Measurements from ENCODE around the gene PSMD4.
"Not testable (repeated sequence)": the region's sequence is repeated elsewhere in the genome, so short reads cannot be mapped to it uniquely, and the experiment has no call there.

Gene PSMD4

GRCh38 chr1:151267760-151268159 lies 13.2 kb downstream of the PSMD4 start:
- Histone ChIP-seq H3K9ac (ENCODE audit: low read depth, low read length, poor library complexity) (no peak overlapping the region), H3K4me2 (ENCODE audit: insufficient read depth, low read length, poor library complexity, severe bottlenecking) (no peak overlapping the region), H2BK5ac (ENCODE audit: low read length) (no peak overlapping the region), H3K79me1 (ENCODE audit: low read depth, low read length) (no peaks in the 10 kb centered on the region), H2BK12ac (ENCODE audit: low read length) (no peak overlapping the region), H3K27ac (replicated peaks; ENCODE audit: low read length) (no peak overlapping the region), H3K27me3 (ENCODE audit: control insufficient read depth in 3 of 3, insufficient read depth in 3 of 3, low read depth in 1 of 3, low read length in 3 of 3) (no peaks in the 10 kb centered on the region), H2BK15ac (ENCODE audit: low read length) (no peak overlapping the region), H2BK120ac (ENCODE audit: low read depth, low read length) (no peak overlapping the region), H4K91ac (ENCODE audit: low read depth, low read length, poor library complexity) (no peak overlapping the region), H3K4me3 (ENCODE audit: low read length in 2 of 2) (peak overlapping the region in 1 of 2 donors; percentile 30), H3K9me3 (replicated peaks in 1 of 2; ENCODE audit: control insufficient read depth in 2 of 2, insufficient read depth in 1 of 2, low read depth in 1 of 2, low read length in 2 of 2) (no peaks in the 10 kb centered on the region), H3K23ac (ENCODE audit: low read depth, low read length, poor library complexity) (no peak overlapping the region), H3K4me1 (ENCODE audit: control insufficient read depth in 2 of 2, insufficient read depth in 1 of 2, low read depth in 1 of 2, low read length in 2 of 2) (no peaks in the 10 kb centered on the region), H2AFZ (ENCODE audit: low read length) (no peak overlapping the region), H3K14ac (ENCODE audit: low read length) (no peak overlapping the region), H2AK5ac (ENCODE audit: low read depth, low read length) (no peak overlapping the region), H4K8ac (ENCODE audit: low read depth, low read length) (no peak overlapping the region), H3K36me3 (replicated peaks in 1 of 2; ENCODE audit: control insufficient read depth in 2 of 2, insufficient read depth in 2 of 2, low read length in 2 of 2) (peaks cover 28 to 72% of the 10 kb centered on the region in 2 donors), H3K4ac (ENCODE audit: low read length) (no peak overlapping the region), H3K18ac (ENCODE audit: low read length) (no peak overlapping the region)
- DNase-seq (ENCODE audit: low spot score), result no peak
- no CpG with 5 or more reads among the region's 4 CpGs for WGBS, 2 donors (ENCODE audit: extremely low coverage in 2 of 2, insufficient read length in 2 of 2, insufficient replicate concordance in 1 of 2)

DNA sequence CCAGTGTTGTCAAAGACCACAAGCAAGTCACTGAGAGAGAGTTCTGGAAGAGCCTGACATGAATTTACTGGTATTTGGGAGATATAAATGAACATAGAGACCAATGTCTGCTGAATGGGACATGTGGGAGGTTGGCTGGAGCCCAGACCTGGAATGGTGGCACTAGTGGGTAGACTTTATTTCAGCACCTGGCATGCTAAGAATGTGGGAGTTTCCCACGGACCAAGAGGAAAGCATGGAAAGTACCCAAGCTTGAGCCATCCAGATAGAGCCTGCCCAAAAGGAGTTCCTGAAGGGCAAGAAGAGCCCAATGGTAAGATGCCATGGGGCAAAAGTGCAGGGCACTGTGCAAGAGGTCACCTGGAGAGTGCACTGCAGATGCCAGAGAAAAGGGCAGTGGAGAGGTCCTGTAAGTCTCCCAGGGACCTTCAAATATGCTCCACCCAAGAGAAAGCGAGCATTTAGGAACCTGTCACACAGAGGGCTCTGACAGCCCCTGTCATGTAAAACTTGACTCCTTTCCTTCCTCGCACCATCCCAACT lies 19.5 kb downstream of the PSMD4 start:
- WGBS, 2 donors (ENCODE audit: extremely low coverage in 2 of 2, insufficient read length in 2 of 2, insufficient replicate concordance in 1 of 2), result no CpG with 5 or more reads among the region's 3 CpGs
- H4K91ac ChIP-seq (ENCODE audit: low read depth, low read length, poor library complexity), result no peak overlapping the region
- H3K4ac ChIP-seq (ENCODE audit: low read length), result no peak overlapping the region
- no peak overlapping the region for H2BK120ac ChIP-seq (ENCODE audit: low read depth, low read length)
- H2BK15ac ChIP-seq (ENCODE audit: low read length), result no peak overlapping the region
- H3K4me1 ChIP-seq (ENCODE audit: control insufficient read depth in 2 of 2, insufficient read depth in 1 of 2, low read depth in 1 of 2, low read length in 2 of 2), result no peaks in the 10 kb centered on the region
- no peak overlapping the region for H3K14ac ChIP-seq (ENCODE audit: low read length)
- H4K8ac ChIP-seq (ENCODE audit: low read depth, low read length), result no peak overlapping the region
- H3K4me3 ChIP-seq (ENCODE audit: low read length in 2 of 2), result no peak overlapping the region
- no peak for DNase-seq (ENCODE audit: low spot score)
- no peak overlapping the region for H3K23ac ChIP-seq (ENCODE audit: low read depth, low read length, poor library complexity)
- H3K4me2 ChIP-seq (ENCODE audit: insufficient read depth, low read length, poor library complexity, severe bottlenecking), result no peak overlapping the region
- H3K27ac ChIP-seq (replicated peaks; ENCODE audit: low read length), result no peak overlapping the region
- H3K9ac ChIP-seq (ENCODE audit: low read depth, low read length, poor library complexity), result no peak overlapping the region
- peaks cover 2 to 13% of the 10 kb centered on the region in 2 donors for H3K36me3 ChIP-seq (replicated peaks in 1 of 2; ENCODE audit: control insufficient read depth in 2 of 2, insufficient read depth in 2 of 2, low read length in 2 of 2)
- H3K27me3 ChIP-seq (ENCODE audit: control insufficient read depth in 3 of 3, insufficient read depth in 3 of 3, low read depth in 1 of 3, low read length in 3 of 3), result no peaks in the 10 kb centered on the region
- no peaks in the 10 kb centered on the region for H3K9me3 ChIP-seq (replicated peaks in 1 of 2; ENCODE audit: control insufficient read depth in 2 of 2, insufficient read depth in 1 of 2, low read depth in 1 of 2, low read length in 2 of 2)
- no peak overlapping the region for H2BK12ac ChIP-seq (ENCODE audit: low read length)
- H2BK5ac ChIP-seq (ENCODE audit: low read length), result no peak overlapping the region
- H3K79me1 ChIP-seq (ENCODE audit: low read depth, low read length), result no peaks in the 10 kb centered on the region
- no peak overlapping the region for H2AFZ ChIP-seq (ENCODE audit: low read length)
- H3K18ac ChIP-seq (ENCODE audit: low read length), result no peak overlapping the region
- H2AK5ac ChIP-seq (ENCODE audit: low read depth, low read length), result no peak overlapping the region

- not testable (repeated sequence) for H3K4me1 ChIP-seq (ENCODE audit: control insufficient read depth in 2 of 2, insufficient read depth in 1 of 2, low read depth in 1 of 2, low read length in 2 of 2); H3K4ac ChIP-seq (ENCODE audit: low read length); DNase-seq (ENCODE audit: low spot score); H3K18ac ChIP-seq (ENCODE audit: low read length); H3K23ac ChIP-seq (ENCODE audit: low read depth, low read length, poor library complexity); H3K4me2 ChIP-seq (ENCODE audit: insufficient read depth, low read length, poor library complexity, severe bottlenecking); H3K4me3 ChIP-seq (ENCODE audit: low read length in 2 of 2); H4K8ac ChIP-seq (ENCODE audit: low read depth, low read length); H2BK15ac ChIP-seq (ENCODE audit: low read length); H2BK12ac ChIP-seq (ENCODE audit: low read length); H3K79me1 ChIP-seq (ENCODE audit: low read depth, low read length); H2AFZ ChIP-seq (ENCODE audit: low read length); H3K27ac ChIP-seq (replicated peaks; ENCODE audit: low read length); H2BK5ac ChIP-seq (ENCODE audit: low read length); H2AK5ac ChIP-seq (ENCODE audit: low read depth, low read length); H3K9ac ChIP-seq (ENCODE audit: low read depth, low read length, poor library complexity); H3K9me3 ChIP-seq (replicated peaks in 1 of 2; ENCODE audit: control insufficient read depth in 2 of 2, insufficient read depth in 1 of 2, low read depth in 1 of 2, low read length in 2 of 2); H3K14ac ChIP-seq (ENCODE audit: low read length); H2BK120ac ChIP-seq (ENCODE audit: low read depth, low read length); H3K36me3 ChIP-seq (replicated peaks in 1 of 2; ENCODE audit: control insufficient read depth in 2 of 2, insufficient read depth in 2 of 2, low read length in 2 of 2); H4K91ac ChIP-seq (ENCODE audit: low read depth, low read length, poor library complexity); H3K27me3 ChIP-seq (ENCODE audit: control insufficient read depth in 3 of 3, insufficient read depth in 3 of 3, low read depth in 1 of 3, low read length in 3 of 3)
- WGBS, 2 donors (ENCODE audit: extremely low coverage in 2 of 2, insufficient read length in 2 of 2, insufficient replicate concordance in 1 of 2), result no CpG with 5 or more reads among the region's 5 CpGs
Measured at GRCh38 chr1:151275341-151275740, 20.8 kb downstream of the PSMD4 start.

DNA sequence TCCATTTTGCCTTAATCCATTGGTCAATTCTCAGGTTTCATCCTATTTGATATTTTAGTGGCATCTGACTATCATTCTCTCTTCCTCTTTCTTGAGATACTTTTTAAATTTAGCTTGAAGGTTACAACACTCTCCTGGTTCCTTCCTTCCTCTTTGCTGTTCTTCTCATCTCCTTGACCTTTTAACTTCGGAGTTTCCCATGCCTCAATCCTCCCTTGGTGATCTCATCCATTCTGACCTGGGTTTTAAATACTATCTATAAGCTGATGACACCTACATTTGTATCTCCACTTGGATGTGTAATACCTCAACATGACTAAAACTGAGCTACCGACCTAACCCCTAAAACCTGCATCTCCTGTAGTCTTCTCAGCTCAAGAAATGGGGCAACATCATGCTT lies 22.7 kb downstream of the PSMD4 start:
- no CpG with 5 or more reads among the region's 2 CpGs for WGBS, 2 donors (ENCODE audit: extremely low coverage in 2 of 2, insufficient read length in 2 of 2, insufficient replicate concordance in 1 of 2)
- no peak overlapping the region for H2AFZ ChIP-seq (ENCODE audit: low read length)
- H3K4me3 ChIP-seq (ENCODE audit: low read length in 2 of 2), result no peak overlapping the region
- no peaks in the 10 kb centered on the region for H3K9me3 ChIP-seq (replicated peaks in 1 of 2; ENCODE audit: control insufficient read depth in 2 of 2, insufficient read depth in 1 of 2, low read depth in 1 of 2, low read length in 2 of 2)
- no peak overlapping the region for H2AK5ac ChIP-seq (ENCODE audit: low read depth, low read length)
- H3K23ac ChIP-seq (ENCODE audit: low read depth, low read length, poor library complexity), result no peak overlapping the region
- no peak overlapping the region for H3K4ac ChIP-seq (ENCODE audit: low read length)
- H3K27ac ChIP-seq (replicated peaks; ENCODE audit: low read length), result no peak overlapping the region
- H3K79me1 ChIP-seq (ENCODE audit: low read depth, low read length), result no peaks in the 10 kb centered on the region
- no peak overlapping the region for H3K14ac ChIP-seq (ENCODE audit: low read length)
- no peak overlapping the region for H4K91ac ChIP-seq (ENCODE audit: low read depth, low read length, poor library complexity)
- no peak overlapping the region for H4K8ac ChIP-seq (ENCODE audit: low read depth, low read length)
- H3K4me1 ChIP-seq (ENCODE audit: control insufficient read depth in 2 of 2, insufficient read depth in 1 of 2, low read depth in 1 of 2, low read length in 2 of 2), result no peaks in the 10 kb centered on the region
- H3K27me3 ChIP-seq (ENCODE audit: control insufficient read depth in 3 of 3, insufficient read depth in 3 of 3, low read depth in 1 of 3, low read length in 3 of 3), result no peaks in the 10 kb centered on the region
- H3K36me3 ChIP-seq (replicated peaks in 1 of 2; ENCODE audit: control insufficient read depth in 2 of 2, insufficient read depth in 2 of 2, low read length in 2 of 2), result no peaks in the 10 kb centered on the region
- no peak for DNase-seq (ENCODE audit: low spot score)
- no peak overlapping the region for H2BK12ac ChIP-seq (ENCODE audit: low read length)
- H3K18ac ChIP-seq (ENCODE audit: low read length), result no peak overlapping the region
- no peak overlapping the region for H2BK15ac ChIP-seq (ENCODE audit: low read length)
- H3K9ac ChIP-seq (ENCODE audit: low read depth, low read length, poor library complexity), result no peak overlapping the region
- H2BK120ac ChIP-seq (ENCODE audit: low read depth, low read length), result no peak overlapping the region
- H3K4me2 ChIP-seq (ENCODE audit: insufficient read depth, low read length, poor library complexity, severe bottlenecking), result no peak overlapping the region
- H2BK5ac ChIP-seq (ENCODE audit: low read length), result no peak overlapping the region

Data from neuronal stem cell (in vitro differentiated cells).